ENCODE results near the gene GAMT. TPM values are rescaled to one million over a fixed set of nuclear protein-coding genes. Genes with fewer than 3 reads are reported as not detected.
"Not testable (repeated sequence)": the region's sequence is repeated elsewhere in the genome, so short reads cannot be mapped to it uniquely, and the experiment has no call there.

The GAMT gene
- total RNA-seq, 1 donor: 40.6 TPM

- H3K4me3 ChIP-seq (ENCODE audit: low read depth, low read length): peak overlapping the region; percentile 55
- no peak for DNase-seq (ENCODE audit: low read depth)
- TF ChIP-seq CTCF (IDR thresholded peaks at IDR 0.05; ENCODE audit: insufficient read depth, low read length): no peak
Measured at GRCh38 chr19:1445932-1446712, 44.8 kb upstream of the GAMT start.

- peak; percentile 30 for DNase-seq (ENCODE audit: low read depth)
- peak overlapping the region; percentile 31 for H3K4me3 ChIP-seq (ENCODE audit: low read depth, low read length)
- TF ChIP-seq CTCF (IDR thresholded peaks at IDR 0.05; ENCODE audit: insufficient read depth, low read length): peak; percentile 68
Measured at GRCh38 chr19:1445185-1445931, 44.0 kb upstream of the GAMT start.

- H3K4me3 ChIP-seq (ENCODE audit: low read depth, low read length): no peak overlapping the region
- no peak for DNase-seq (ENCODE audit: low read depth)
- no peak for TF ChIP-seq CTCF (IDR thresholded peaks at IDR 0.05; ENCODE audit: insufficient read depth, low read length)
Measured at GRCh38 chr19:1441677-1442438, 40.5 kb upstream of the GAMT start.

GRCh38 chr19:1441022-1441426, 39.7 kb upstream of the GAMT start:
- TF ChIP-seq CTCF (IDR thresholded peaks at IDR 0.05; ENCODE audit: insufficient read depth, low read length): no peak
- no peak for DNase-seq (ENCODE audit: low read depth)
- no peak overlapping the region for H3K4me3 ChIP-seq (ENCODE audit: low read depth, low read length)

- TF ChIP-seq CTCF (IDR thresholded peaks at IDR 0.05; ENCODE audit: insufficient read depth, low read length): no peak
- H3K4me3 ChIP-seq (ENCODE audit: low read depth, low read length): no peak overlapping the region
- DNase-seq (ENCODE audit: low read depth): no peak
Measured at GRCh38 chr19:1440418-1440801, 39.1 kb upstream of the GAMT start.

- DNase-seq (ENCODE audit: low read depth): not testable (repeated sequence)
- peak overlapping the region; percentile 83 for H3K4me3 ChIP-seq (ENCODE audit: low read depth, low read length)
Measured at GRCh38 chr19:1439525-1440417, 38.4 kb upstream of the GAMT start.
